Activated gamma-delta T cell treated with anti-CD3 and anti-CD28 coated beads, Interleukin-2, amount 50 U/mL, for 16 hours (primary cell): ENCODE data around the gene SPHK1.
A peak's percentile ranks its signal among the peaks of the same experiment; 100 is the strongest.

ENCODE experiments used
- DNase-seq: peaks from one replicate; pipeline ENCODE4 v3.0.0-alpha.2; 2020; ENCODE audit warnings: low read depth

The SPHK1 gene

DNA sequence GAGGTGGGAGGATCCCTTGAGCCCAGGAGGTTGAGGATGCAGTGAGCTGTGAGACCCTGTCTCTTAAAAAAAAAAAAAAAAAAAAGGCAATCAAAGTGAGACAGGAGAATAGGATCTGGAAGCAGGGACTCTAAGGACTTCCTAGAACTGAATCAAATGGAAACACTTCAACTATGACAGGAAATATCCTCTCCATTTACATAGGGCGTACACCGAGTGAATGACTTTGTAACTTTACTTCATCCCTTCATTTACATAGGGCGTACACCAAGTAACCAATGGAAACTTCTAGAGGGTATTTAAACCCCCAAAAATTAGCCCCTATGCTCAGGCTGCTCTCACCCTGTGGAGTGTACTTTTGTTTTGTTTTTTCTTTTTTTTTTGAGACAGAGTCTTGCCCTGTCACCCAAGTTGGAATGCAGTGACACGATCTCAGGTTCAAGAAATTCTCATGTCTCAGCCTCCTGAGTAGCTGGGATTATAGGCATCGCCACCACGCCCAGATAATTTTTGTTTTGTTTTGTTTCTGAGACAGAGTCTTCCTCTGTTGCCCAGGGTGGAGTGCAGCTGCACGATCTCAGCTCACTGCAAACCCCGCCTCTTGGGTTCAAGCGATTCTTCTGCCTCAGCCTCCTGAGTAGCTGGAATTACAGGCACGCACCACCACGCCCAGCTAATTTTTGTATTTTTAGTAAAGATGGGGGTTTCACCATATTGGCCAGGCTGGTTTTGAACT is 21.1 kb upstream of the SPHK1 start:
- no peak for DNase-seq

DNA sequence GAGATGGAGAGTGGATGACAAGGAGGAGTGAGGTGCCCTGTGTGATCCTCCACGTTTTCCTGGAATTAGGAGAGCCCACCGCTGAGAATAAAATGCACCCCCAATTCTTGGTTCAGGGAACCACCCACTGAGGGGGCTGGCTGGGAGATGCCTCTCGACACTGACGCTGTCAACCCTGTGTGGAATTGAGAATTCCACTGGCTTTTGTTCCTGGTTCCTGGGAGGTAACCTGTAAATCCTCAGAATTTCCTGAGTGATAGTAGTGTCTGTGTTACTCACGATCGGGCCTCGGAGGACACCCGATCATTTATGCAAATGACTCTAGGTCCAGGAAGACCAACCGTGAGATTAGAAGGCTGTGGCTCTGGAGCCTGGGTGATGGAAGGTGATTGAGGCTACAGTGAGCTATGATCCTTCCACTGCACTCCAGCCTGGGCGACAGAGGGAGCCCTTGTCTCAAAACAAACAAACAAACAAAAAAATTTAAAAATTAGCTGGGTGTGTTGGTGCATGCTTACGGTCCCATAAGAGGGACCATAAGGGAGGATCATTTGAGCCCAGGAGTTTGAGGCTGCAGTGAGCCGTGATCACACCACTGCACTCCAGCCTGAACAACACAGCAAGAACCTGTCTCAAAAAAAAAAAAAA is 19.0 kb upstream of the SPHK1 start:
- DNase-seq, result no peak

DNA sequence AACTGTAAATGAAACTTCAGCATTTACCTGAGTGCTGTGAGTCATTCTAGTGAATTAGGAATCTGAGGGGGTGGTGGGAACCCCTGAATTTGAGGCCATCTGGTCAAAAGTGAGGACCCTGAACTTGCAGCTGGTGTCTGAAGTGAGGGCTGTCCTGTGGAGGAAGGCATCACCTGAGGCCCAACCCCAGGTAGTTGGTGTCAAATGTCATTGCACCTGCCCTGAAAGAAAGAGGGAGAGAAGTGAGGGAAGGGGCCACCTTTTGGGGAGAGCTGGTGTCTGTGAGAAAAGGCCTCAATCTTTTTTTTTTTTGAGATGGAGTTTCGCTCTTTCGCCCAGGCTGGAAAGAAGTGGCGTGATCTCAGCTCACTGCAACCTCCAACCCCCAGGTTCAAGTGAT is 18.2 kb upstream of the SPHK1 start:
- no peak for DNase-seq

DNA sequence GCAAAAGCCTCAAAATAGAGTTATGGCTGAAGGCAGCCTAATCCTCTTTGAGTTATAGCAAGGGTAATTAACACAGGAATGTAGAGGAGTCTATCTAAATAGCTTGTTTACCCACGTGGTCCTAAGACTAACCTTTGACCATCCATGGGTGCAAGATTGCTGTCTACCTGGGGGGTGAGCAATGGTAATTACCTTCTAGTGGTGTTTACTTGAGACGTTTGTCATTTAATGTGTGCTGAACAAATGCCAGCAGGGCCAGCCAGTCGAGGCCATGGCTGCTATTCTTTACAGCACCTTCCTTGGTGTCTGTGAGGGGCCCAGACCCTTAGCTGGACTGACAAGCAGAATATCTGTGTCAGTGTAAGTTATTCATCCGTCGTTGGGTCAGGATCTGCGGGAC is 16.8 kb upstream of the SPHK1 start:
- no peak for DNase-seq

DNA sequence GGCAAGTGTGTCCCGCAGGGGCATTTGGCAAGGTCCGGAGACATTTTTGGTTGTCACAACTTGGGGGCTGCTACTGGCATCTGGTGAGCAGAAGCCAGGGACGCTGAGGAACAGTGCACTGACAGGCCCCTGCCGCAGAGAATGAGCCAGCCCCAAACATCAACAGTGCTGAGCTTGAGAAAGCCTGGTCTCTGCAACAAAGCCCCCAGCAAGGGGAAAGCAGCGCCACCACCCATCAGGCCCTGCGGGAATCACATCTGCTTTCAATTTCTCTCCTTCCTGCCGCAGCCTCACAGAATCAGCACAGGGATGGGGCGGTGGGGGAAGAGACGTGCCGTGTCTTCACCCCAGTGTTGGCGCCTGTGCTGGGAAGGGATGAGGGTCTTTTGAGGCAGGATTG is 15.9 kb upstream of the SPHK1 start:
- DNase-seq, result no peak

- no peak for DNase-seq
Measured at GRCh38 chr17:76369379-76369778, 15.0 kb upstream of the SPHK1 start.

DNA sequence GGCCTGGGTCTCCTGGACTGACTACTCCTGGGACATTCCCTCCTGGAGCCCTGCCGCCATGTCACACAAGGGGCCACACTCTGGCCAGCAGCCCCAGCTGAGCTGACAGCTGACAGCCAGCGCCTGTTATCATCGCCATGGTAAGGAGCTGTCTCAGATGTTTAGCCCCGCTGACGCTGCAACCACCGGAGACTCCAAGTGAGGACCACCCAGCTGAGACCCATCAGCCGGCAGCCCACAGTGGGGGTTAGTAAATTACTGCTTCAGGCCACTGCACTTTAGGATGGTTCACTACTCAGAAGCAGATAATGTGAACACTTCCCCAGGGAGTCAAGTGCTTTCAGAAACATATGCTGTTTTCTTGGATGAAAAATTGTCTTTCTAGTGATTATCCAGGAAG is 14.6 kb upstream of the SPHK1 start:
- no peak for DNase-seq

- no peak for DNase-seq
Measured at GRCh38 chr17:76370261-76370993, 14.0 kb upstream of the SPHK1 start.

DNA sequence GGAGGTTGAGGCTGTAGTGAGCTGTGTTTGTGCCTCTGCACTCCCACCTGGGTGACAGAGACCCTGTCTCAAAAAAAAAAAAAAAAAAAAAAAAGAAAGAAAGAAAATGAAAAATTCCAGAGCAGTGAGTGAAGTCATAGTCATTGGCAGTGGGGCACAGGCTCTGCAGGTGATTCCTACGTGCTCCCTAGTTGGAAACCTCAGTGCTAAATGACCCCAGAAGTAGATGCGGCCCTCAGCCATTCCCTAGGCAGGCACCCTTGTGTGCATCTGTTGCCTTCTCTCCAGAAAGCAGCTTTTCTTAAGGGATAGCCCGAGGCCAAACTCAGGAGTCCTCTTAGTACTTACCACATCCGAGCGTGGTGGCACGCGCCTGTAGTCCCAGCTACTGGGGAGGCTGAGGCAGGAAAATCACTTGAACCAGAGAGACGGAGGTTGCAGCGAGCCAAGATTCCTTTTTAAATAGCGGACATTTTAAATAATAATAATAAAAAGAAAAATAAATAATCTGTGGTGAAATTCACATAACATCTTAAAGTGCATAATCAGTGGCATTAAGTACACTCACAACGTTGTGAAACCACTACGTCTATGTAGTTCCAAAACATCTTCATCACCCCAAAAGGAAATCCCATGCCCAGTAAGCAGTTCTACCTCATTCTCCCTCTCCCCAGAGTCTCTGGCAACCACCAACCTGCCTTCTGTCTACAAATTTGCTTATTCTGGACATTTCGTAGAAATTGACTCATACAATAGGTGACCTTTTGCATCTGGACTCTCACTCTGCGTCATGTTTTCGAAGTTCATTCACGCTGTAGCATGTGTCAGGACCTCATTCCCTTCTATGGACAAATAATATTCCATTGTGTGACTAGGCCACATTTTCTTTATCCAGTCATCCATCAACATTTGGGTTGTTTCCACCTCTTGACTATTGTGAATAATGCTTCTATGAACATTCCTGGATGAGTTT is 12.5 kb upstream of the SPHK1 start:
- no peak for DNase-seq

DNA sequence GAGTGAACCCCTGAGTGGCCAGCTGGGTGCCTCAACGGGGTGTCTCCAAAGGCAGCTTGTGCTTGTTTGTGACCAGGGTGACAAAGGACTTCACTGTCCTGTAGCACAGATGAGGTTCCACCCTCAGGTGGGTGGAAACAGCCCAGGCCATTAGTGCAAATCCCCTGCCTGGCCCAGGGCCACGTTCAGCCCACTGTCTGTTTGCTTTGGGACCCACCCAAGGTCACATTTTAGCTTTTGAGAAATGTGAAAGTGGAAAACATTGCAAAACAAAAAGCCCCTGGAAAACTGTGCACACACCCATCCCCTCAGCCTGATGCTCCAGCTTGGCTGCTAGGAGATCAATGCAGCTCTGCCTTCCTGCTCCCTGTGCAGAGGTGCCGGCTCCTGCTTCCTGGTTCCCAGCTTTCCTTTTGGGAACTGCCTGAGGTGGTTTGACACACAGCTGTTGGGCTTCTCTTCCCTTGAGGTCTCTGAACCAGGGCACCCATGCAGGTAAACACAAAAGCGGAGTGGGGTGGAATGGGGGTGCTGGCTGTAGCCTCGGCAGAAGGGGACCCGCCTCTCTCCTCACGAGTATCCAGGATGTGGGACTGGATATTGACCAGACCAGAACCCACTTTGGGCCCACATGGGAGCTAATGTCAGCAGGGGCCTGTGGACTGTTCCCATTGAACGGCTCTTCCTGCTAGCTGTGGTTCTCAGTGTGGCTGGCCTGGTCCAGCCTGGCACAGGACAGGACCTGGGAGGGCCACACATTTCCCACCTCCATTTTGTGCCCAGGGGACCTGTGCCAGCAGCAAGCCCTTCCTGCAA is 7.9 kb upstream of the SPHK1 start:
- DNase-seq, result no peak

GRCh38 chr17:76378548-76379274 is 5.7 kb upstream of the SPHK1 start:
- no peak for DNase-seq

- no peak for DNase-seq
Measured at GRCh38 chr17:76379275-76379641, 5.2 kb upstream of the SPHK1 start.

- no peak for DNase-seq
Measured at GRCh38 chr17:76379646-76380376, 4.6 kb upstream of the SPHK1 start.

GRCh38 chr17:76381633-76382350 is 2.6 kb upstream of the SPHK1 start:
- DNase-seq, result no peak

- no peak for DNase-seq
Measured at GRCh38 chr17:76382351-76382802, 2.0 kb upstream of the SPHK1 start.

- peak; percentile 36 for DNase-seq
Measured at GRCh38 chr17:76382803-76383545, 1.4 kb upstream of the SPHK1 start.

DNA sequence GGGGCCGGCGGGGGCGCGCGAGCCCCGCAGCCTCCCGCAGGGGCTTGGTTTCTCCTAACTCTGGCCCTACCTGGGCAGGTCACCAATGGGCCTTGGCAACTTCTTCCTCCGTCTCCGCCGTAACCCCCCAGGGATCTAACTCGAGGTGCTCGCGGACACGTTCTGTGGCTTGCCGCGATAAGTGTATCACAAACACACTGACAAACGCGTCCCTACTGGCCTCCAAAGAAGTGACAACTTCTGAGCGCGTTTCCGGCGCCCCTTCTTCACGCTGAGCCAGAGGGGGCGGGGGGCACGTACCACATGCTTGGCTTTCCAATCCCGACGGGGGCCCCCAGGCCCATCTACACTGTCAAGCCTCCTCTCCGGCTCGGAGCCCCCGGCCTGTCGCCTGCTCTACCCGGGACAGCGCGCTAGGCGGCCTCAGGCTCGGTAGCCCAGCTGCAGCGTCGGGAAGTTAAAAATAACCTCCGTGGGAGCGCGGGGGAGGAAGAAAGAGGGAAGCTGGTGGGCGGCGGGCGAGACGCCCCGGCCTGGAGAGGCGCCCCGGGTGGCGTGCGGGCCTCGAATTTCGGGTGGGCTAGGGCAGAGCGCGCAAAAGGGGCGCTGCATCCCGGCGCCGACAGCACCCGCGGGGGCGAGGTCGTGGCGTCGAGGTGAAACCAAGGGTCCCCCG is 725 bp upstream of the SPHK1 start:
- peak; percentile 25 for DNase-seq
